Measurements from ENCODE around the gene ADNP. TPM values are rescaled to one million over a fixed set of nuclear protein-coding genes. Genes with fewer than 3 reads are reported as not detected.

ADNP gene
- polyA plus RNA-seq, 1 donor (not counting 4 experiments of a cell fraction or from before 2014, with no cell fraction given), result 29.3 TPM

DNA sequence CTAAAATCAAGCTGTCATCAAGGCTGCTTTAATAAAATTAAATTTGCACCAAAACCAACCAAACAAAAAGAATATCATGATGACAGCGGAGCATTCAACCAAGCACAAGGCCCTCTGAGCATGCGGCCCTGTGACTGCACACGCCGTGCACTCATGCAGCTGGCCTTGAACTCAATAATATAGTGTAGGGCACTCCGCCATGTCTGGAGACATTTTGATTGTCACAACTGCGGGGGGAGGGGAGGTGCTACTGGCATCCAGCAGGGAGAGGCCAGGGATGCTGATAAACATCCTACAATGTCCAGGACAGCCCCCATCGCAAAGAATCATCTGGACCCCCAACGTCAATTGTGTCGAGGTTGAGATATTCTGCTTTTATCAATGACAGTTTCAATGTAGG is 37.1 kb upstream of the ADNP start:
- H3K9me3 ChIP-seq (ENCODE audit: control insufficient read depth, low read depth, low read length), result no peaks in the 10 kb centered on the region
- no peak overlapping the region for H3K4me2 ChIP-seq (ENCODE audit: control insufficient read depth, extremely low read depth, insufficient read depth, low read depth, low read length)
- no peaks in the 10 kb centered on the region for H3K79me2 ChIP-seq (ENCODE audit: control insufficient read depth, insufficient read depth, low read length)
- FAIRE-seq (no peak), DNase-seq (ENCODE audit: low read depth, low spot score) (no peak)
- no peaks in the 10 kb centered on the region for H3K9me1 ChIP-seq (ENCODE audit: control insufficient read depth, extremely low read depth, insufficient read depth, low read length)
- H4K20me1 ChIP-seq (ENCODE audit: control insufficient read depth, extremely low read depth, insufficient read depth, low read length), result no peaks in the 10 kb centered on the region
- no peaks in the 10 kb centered on the region for H3K36me3 ChIP-seq (ENCODE audit: control insufficient read depth in 2 of 2, extremely low read depth in 1 of 2, insufficient read depth in 2 of 2, low read length in 2 of 2)
- H3K27me3 ChIP-seq (ENCODE audit: control insufficient read depth, extremely low read depth, insufficient read depth, low read length), result no peaks in the 10 kb centered on the region
- H3K4me1 ChIP-seq (ENCODE audit: control insufficient read depth, extremely low read depth, insufficient read depth, low read length), result no peaks in the 10 kb centered on the region
- dilution Hi-C loops (cut with MboI; ENCODE audit: extremely low pct_ligation_motif_present, low sequenced_read_pairs), result no loop called here
- H3K9ac ChIP-seq (ENCODE audit: control insufficient read depth, extremely low read depth, insufficient read depth, low read length), result no peak overlapping the region
- H3K4me3 ChIP-seq (ENCODE audit: control insufficient read depth in 2 of 3, extremely low read depth in 1 of 3, insufficient read depth in 2 of 3, low read depth in 1 of 3, low read length in 3 of 3), result no peak overlapping the region
- H3K27ac ChIP-seq (ENCODE audit: control insufficient read depth, insufficient read depth, low read length), result no peak overlapping the region
- TF ChIP-seq, protein P1, sequence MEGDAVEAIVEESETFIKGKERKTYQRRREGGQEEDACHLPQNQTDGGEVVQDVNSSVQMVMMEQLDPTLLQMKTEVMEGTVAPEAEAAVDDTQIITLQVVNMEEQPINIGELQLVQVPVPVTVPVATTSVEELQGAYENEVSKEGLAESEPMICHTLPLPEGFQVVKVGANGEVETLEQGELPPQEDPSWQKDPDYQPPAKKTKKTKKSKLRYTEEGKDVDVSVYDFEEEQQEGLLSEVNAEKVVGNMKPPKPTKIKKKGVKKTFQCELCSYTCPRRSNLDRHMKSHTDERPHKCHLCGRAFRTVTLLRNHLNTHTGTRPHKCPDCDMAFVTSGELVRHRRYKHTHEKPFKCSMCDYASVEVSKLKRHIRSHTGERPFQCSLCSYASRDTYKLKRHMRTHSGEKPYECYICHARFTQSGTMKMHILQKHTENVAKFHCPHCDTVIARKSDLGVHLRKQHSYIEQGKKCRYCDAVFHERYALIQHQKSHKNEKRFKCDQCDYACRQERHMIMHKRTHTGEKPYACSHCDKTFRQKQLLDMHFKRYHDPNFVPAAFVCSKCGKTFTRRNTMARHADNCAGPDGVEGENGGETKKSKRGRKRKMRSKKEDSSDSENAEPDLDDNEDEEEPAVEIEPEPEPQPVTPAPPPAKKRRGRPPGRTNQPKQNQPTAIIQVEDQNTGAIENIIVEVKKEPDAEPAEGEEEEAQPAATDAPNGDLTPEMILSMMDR (optimal IDR thresholded peaks at IDR 0.05 in 1 of 3, IDR thresholded peaks at IDR 0.05 in 1 of 3, conservative IDR thresholded peaks at IDR 0.05 in 1 of 3; ENCODE audit: extremely low read depth in 1 of 3, insufficient read depth in 2 of 3, low read length in 3 of 3), result no peak
- TF ChIP-seq EZH2 (IDR thresholded peaks at IDR 0.05; ENCODE audit: low read length), result no peak
- no peak overlapping the region for H2AFZ ChIP-seq (ENCODE audit: control insufficient read depth, low read length)

DNA sequence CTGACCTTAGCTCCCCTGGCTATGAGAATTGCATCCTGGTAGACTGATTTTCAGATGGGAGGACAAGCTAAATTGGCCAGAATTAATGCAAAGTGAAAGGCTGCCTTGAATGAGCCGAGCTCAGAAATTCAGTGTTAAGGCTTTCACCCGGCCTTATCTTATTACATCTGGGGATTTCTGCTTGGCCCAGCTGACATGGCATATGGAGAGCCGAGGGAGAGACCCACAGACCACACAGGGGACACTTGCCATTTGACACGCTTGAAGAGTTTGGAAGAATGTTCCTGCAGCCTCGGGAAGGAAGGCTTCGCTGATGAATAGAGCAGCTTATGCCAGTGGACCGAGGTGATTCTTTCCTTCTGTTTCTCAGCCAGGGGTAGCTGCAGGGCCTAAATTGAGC is 36.3 kb upstream of the ADNP start:
- Histone ChIP-seq H3K79me2 (ENCODE audit: control insufficient read depth, insufficient read depth, low read length) (no peaks in the 10 kb centered on the region), H3K36me3 (ENCODE audit: control insufficient read depth in 2 of 2, extremely low read depth in 1 of 2, insufficient read depth in 2 of 2, low read length in 2 of 2) (no peaks in the 10 kb centered on the region), H3K4me1 (ENCODE audit: control insufficient read depth, extremely low read depth, insufficient read depth, low read length) (no peaks in the 10 kb centered on the region), H3K9ac (ENCODE audit: control insufficient read depth, extremely low read depth, insufficient read depth, low read length) (no peak overlapping the region), H3K27me3 (ENCODE audit: control insufficient read depth, extremely low read depth, insufficient read depth, low read length) (no peaks in the 10 kb centered on the region), H3K27ac (ENCODE audit: control insufficient read depth, insufficient read depth, low read length) (no peak overlapping the region), H3K9me3 (ENCODE audit: control insufficient read depth, low read depth, low read length) (no peaks in the 10 kb centered on the region), H3K9me1 (ENCODE audit: control insufficient read depth, extremely low read depth, insufficient read depth, low read length) (no peaks in the 10 kb centered on the region), H4K20me1 (ENCODE audit: control insufficient read depth, extremely low read depth, insufficient read depth, low read length) (no peaks in the 10 kb centered on the region), H3K4me2 (ENCODE audit: control insufficient read depth, extremely low read depth, insufficient read depth, low read depth, low read length) (no peak overlapping the region), H3K4me3 (ENCODE audit: control insufficient read depth in 2 of 3, extremely low read depth in 1 of 3, insufficient read depth in 2 of 3, low read depth in 1 of 3, low read length in 3 of 3) (no peak overlapping the region), H2AFZ (ENCODE audit: control insufficient read depth, low read length) (no peak overlapping the region)
- dilution Hi-C loops (cut with MboI; ENCODE audit: extremely low pct_ligation_motif_present, low sequenced_read_pairs), result no loop called here
- no peak for TF ChIP-seq EZH2 (IDR thresholded peaks at IDR 0.05; ENCODE audit: low read length)
- DNase-seq (ENCODE audit: low read depth, low spot score) (no peak), FAIRE-seq (no peak)

DNA sequence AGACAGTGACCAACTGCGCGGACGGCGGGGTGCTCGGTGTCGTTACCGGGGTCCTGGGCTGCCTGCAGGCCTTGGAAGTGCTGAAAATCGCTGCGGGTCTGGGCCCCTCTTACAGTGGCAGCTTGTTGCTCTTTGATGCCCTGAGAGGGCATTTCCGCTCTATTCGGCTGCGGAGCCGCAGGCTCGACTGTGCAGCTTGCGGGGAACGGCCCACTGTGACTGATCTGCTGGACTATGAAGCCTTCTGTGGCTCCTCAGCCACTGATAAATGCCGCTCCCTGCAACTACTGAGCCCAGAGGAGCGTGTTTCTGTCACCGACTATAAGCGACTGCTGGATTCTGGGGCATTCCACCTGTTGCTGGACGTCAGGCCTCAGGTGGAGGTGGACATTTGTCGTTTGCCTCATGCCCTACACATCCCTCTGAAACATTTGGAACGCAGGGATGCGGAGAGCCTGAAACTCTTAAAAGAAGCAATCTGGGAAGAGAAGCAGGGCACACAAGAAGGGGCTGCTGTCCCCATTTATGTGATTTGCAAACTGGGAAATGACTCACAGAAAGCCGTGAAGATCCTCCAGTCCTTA is 28.4 kb upstream of the ADNP start:
- DNase-seq (ENCODE audit: low read depth, low spot score), result no peak
- Histone ChIP-seq H3K79me2 (ENCODE audit: control insufficient read depth, insufficient read depth, low read length) (peaks cover 72% of the 10 kb centered on the region), H2AFZ (ENCODE audit: control insufficient read depth, low read length) (no peak overlapping the region), H3K9ac (ENCODE audit: control insufficient read depth, extremely low read depth, insufficient read depth, low read length) (peak overlapping the region; percentile 94), H3K4me2 (ENCODE audit: control insufficient read depth, extremely low read depth, insufficient read depth, low read depth, low read length) (peak overlapping the region; percentile 96), H3K36me3 (ENCODE audit: control insufficient read depth in 2 of 2, extremely low read depth in 1 of 2, insufficient read depth in 2 of 2, low read length in 2 of 2) (peaks cover 0 to 3% of the 10 kb centered on the region in 2 experiments), H4K20me1 (ENCODE audit: control insufficient read depth, extremely low read depth, insufficient read depth, low read length) (peaks cover 9% of the 10 kb centered on the region), H3K4me3 (ENCODE audit: control insufficient read depth in 2 of 3, extremely low read depth in 1 of 3, insufficient read depth in 2 of 3, low read depth in 1 of 3, low read length in 3 of 3) (peak overlapping the region; percentile 69 to 99 (median 99)), H3K9me1 (ENCODE audit: control insufficient read depth, extremely low read depth, insufficient read depth, low read length) (no peaks in the 10 kb centered on the region), H3K9me3 (ENCODE audit: control insufficient read depth, low read depth, low read length) (no peaks in the 10 kb centered on the region), H3K27me3 (ENCODE audit: control insufficient read depth, extremely low read depth, insufficient read depth, low read length) (no peaks in the 10 kb centered on the region), H3K27ac (ENCODE audit: control insufficient read depth, insufficient read depth, low read length) (peak overlapping the region; percentile 100), H3K4me1 (ENCODE audit: control insufficient read depth, extremely low read depth, insufficient read depth, low read length) (peaks cover 17% of the 10 kb centered on the region)
- dilution Hi-C loops (cut with MboI; ENCODE audit: extremely low pct_ligation_motif_present, low sequenced_read_pairs), result no loop called here
- FAIRE-seq, result no peak
- TF ChIP-seq, protein P1 (optimal IDR thresholded peaks at IDR 0.05 in 1 of 3, IDR thresholded peaks at IDR 0.05 in 1 of 3, conservative IDR thresholded peaks at IDR 0.05 in 1 of 3; ENCODE audit: extremely low read depth in 1 of 3, insufficient read depth in 2 of 3, low read length in 3 of 3), result no peak
- TF ChIP-seq EZH2 (IDR thresholded peaks at IDR 0.05; ENCODE audit: low read length), result no peak
